ENCODE data around the gene ZNF554. TPM values are rescaled to one million over a fixed set of nuclear protein-coding genes. Genes with fewer than 3 reads are reported as not detected.

The ZNF554 gene
- total RNA-seq, 1 experiment from 2014 or later = 5.9 TPM

- Histone ChIP-seq H3K23ac (ENCODE audit: insufficient read length, low read depth, low read length) (no peak overlapping the region), H3K23me2 (ENCODE audit: insufficient read length, low read depth, low read length, poor library complexity, severe bottlenecking) (no peaks in the 10 kb centered on the region), H3T11ph (ENCODE audit: low read length) (no peak overlapping the region), H3K9ac (ENCODE audit: extremely low read depth, insufficient read length, low read length) (no peak overlapping the region), H3K18ac (ENCODE audit: insufficient read length, low read depth, low read length) (no peak overlapping the region), H2BK120ac (ENCODE audit: low read depth, low read length, poor library complexity, severe bottlenecking) (no peak overlapping the region), H4K5ac (ENCODE audit: insufficient read length, low read depth, low read length) (no peak overlapping the region), H2AK5ac (ENCODE audit: insufficient read length, low read length) (no peak overlapping the region), H3K27ac (ENCODE audit: insufficient read length, low read depth, low read length) (no peak overlapping the region), H2BK12ac (ENCODE audit: insufficient read length, low read depth, low read length) (no peak overlapping the region), H3K27me3 (ENCODE audit: insufficient read depth, low read length) (no peaks in the 10 kb centered on the region), H3K79me2 (ENCODE audit: insufficient read depth, low read length) (no peaks in the 10 kb centered on the region), H4K8ac (replicated peaks; ENCODE audit: insufficient read length, low read depth, low read length) (no peak overlapping the region), H3K9me3 (ENCODE audit: control insufficient read depth, low read depth, low read length) (peaks cover 6% of the 10 kb centered on the region), H3K14ac (ENCODE audit: insufficient read depth, low read length) (no peak overlapping the region), H3K56ac (ENCODE audit: insufficient read length, low read depth, low read length) (no peak overlapping the region), H3K4me1 (ENCODE audit: insufficient read depth, low read length) (no peaks in the 10 kb centered on the region), H4K20me1 (ENCODE audit: control insufficient read depth, insufficient read depth, insufficient read length) (peaks cover 2% of the 10 kb centered on the region), H2AFZ (ENCODE audit: low read length) (no peak overlapping the region), H4K91ac (ENCODE audit: insufficient read length, low read depth, low read length) (no peak overlapping the region), H3K79me1 (ENCODE audit: insufficient read depth, low read depth, low read length, poor library complexity, severe bottlenecking) (no peaks in the 10 kb centered on the region), H2BK15ac (ENCODE audit: low read depth, low read length) (no peak overlapping the region), H2BK20ac (ENCODE audit: low read depth, low read length, poor library complexity, severe bottlenecking) (no peak overlapping the region), H2BK5ac (ENCODE audit: insufficient read length, low read length) (no peak overlapping the region), H3K4ac (ENCODE audit: low read depth, low read length) (no peak overlapping the region), H3K4me2 (ENCODE audit: insufficient read depth, insufficient read length, low read length) (no peak overlapping the region)
- Mint-ChIP-seq H3K36me3 (ENCODE audit: insufficient read depth in 1 of 3, low read depth in 3 of 3) (peaks cover 21 to 38% (median 26%) of the 10 kb centered on the region in 3 experiments), H3K4me3 (no peak overlapping the region), H3K9me3 (peaks cover 10 to 24% of the 10 kb centered on the region in 2 experiments), H3K27me3 (ENCODE audit: low read depth) (no peaks in the 10 kb centered on the region), H3K4me1 (peaks cover 3% of the 10 kb centered on the region in 2 experiments; a peak in 1 of 4 replicates), H3K27ac (no peak overlapping the region; a peak in 1 of 7 replicates)
- WGBS (ENCODE audit: extremely low coverage, insufficient read length, low lambda C conversion rate) = no CpG with 5 or more reads among the region's 5 CpGs
- TF ChIP-seq, protein P1, sequence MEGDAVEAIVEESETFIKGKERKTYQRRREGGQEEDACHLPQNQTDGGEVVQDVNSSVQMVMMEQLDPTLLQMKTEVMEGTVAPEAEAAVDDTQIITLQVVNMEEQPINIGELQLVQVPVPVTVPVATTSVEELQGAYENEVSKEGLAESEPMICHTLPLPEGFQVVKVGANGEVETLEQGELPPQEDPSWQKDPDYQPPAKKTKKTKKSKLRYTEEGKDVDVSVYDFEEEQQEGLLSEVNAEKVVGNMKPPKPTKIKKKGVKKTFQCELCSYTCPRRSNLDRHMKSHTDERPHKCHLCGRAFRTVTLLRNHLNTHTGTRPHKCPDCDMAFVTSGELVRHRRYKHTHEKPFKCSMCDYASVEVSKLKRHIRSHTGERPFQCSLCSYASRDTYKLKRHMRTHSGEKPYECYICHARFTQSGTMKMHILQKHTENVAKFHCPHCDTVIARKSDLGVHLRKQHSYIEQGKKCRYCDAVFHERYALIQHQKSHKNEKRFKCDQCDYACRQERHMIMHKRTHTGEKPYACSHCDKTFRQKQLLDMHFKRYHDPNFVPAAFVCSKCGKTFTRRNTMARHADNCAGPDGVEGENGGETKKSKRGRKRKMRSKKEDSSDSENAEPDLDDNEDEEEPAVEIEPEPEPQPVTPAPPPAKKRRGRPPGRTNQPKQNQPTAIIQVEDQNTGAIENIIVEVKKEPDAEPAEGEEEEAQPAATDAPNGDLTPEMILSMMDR (conservative IDR thresholded peaks at IDR 0.05) = no peak
- no peak for DNase-seq
These were observed 3.2 kb downstream of the ZNF554 start for GRCh38 chr19:2822846-2823245.
